DMS153 treated with DMSO at 0.1 percent for 48 hours (cell line): ENCODE results near the gene NOC3L.
A peak's percentile ranks its signal among the peaks of the same experiment; 100 is the strongest.
"Not testable (repeated sequence)": the region's sequence is repeated elsewhere in the genome, so short reads cannot be mapped to it uniquely, and the experiment has no call there.

Experiments used
- DNase-seq: peaks from one replicate; lab custom pipeline; 2025; ENCODE audit not compliant: unreplicated experiment; lab: John Stamatoyannopoulos, UW

NOC3L gene

DNA sequence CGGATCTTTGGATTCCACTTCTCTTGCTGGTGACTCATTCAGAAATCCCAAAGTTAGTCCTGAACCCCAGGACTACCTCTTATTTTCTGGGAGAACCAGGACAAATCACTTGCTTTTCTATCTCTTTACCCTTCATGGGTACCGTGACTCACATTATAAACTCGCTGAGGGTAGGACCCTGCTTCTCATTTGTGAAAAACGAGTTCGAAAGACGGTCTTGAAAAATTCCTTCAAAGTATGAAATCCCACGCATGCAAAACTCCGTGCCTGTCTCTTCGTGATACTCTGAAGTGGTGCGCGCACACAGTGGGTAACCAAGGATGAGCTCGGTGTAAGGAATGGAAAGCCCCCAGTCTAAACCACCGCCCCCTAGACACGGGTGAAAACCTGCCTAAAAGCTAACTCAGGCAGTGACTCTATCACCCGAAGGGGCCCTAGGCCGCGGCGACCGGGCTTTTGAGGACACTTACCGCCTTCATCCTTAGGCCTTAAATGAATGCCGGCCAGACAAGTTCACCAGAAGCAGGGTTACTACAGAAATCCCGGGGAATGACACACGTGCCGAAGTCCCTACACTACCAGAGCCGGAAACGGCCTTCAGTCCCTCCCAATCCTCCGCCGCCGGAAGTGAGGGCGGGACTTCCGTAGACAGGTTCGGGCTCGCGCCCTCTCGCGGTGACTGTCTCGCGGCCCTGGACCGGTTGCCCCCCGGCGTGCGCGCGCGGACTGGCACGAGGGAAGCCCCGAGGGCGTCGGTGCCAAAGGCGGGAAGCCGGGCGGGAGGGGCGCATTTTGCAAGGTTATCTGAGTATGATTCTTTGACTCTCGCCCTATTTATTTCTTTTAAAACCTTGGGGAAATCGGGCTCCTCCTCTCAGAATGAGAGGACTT is at the start of gene NOC3L:
Gene NOC3L, minus strand, starts transcription at position 580 of the 891 bp plus-strand sequence. Its CDS starts 101 bp downstream, at position 479.
- DNase-seq = peak; percentile 84

DNA sequence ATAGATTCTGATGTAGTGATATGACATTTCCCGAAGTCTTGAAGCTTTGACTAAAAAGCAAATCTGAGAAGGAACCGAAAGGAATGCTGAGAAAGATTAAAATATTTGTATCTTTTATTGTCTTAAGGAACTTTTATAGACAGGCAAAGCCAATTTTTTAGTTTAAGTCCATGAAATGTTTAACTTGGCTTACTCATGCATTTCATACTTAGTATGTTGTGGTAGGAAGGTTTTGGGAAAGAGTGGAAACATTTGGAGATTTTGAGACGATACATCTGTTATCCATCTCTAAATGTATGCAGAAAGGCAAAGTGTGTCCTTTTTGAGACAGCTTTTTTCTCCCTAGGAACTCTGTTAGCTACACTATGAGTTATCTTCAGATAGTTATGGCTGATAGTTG is 49.7 kb upstream of the NOC3L start:
- no peak for DNase-seq

GRCh38 chr10:94411304-94411703 is 48.6 kb upstream of the NOC3L start:
- no peak for DNase-seq

GRCh38 chr10:94409021-94409657 is 46.4 kb upstream of the NOC3L start:
- no peak for DNase-seq

DNA sequence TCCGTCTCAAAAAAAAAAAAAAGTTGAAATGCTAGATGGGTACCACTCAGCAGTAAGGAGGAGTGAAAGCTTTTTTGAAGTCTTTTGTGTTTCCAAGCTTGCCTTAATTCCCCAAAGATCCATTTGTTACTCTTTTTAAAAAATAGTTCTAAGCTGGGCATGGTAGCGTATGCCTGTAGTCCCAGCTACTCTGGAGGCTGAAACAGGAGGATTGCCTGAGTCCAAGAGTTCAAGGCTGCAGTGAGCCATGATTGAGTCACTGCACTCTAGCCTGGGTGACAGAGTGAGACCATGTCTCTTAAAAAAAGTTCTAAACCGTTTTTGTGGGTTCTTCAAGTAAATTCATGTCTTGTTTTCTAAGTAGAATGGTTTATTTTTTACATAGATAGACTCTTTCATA is 44.9 kb upstream of the NOC3L start:
- no peak for DNase-seq

- no peak for DNase-seq
Measured at GRCh38 chr10:94405406-94405805, 42.7 kb upstream of the NOC3L start.

GRCh38 chr10:94403380-94404213 is 40.9 kb upstream of the NOC3L start:
- DNase-seq = peak; percentile 36

DNA sequence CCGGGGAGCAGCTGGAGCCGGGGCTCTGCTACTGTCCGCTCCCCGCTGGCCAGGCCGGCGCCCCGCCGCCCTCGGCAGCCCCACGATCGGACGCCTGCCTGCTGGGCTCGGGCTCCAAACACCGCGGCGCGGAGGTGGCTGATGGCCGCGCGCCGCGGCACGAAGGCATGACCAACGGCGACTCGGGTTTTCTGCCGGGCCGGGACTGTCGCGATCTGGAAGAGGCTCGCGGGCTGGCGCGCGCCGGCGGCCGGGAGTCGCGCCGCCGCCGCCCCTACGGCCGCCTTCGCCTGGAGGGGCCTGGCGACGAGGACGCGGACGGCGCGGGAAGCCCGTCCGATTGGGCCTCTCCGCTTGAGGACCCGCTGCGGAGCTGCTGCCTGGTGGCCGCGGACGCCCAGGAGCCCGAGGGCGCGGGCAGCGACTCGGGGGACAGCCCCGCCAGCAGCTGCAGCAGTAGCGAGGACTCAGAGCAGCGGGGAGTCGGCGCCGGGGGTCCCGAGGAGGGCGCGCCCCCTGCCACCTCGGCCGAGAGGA is 40.2 kb upstream of the NOC3L start:
- DNase-seq = no peak

GRCh38 chr10:94402204-94402842 is 39.6 kb upstream of the NOC3L start, which contains the start of gene TBC1D12:
Gene TBC1D12 (plus strand): TSS chr10:94402541. CDS start chr10:94402614, 73 bp downstream.
- peak; percentile 94 for DNase-seq

GRCh38 chr10:94398762-94399161 is 36.0 kb upstream of the NOC3L start:
- DNase-seq = no peak

- DNase-seq = no peak
Measured at GRCh38 chr10:94397549-94398370, 35.0 kb upstream of the NOC3L start.

- not testable (repeated sequence) for DNase-seq
Measured at GRCh38 chr10:94392117-94392516, 29.4 kb upstream of the NOC3L start.

- not testable (repeated sequence) for DNase-seq
Measured at GRCh38 chr10:94385733-94386132, 23.0 kb upstream of the NOC3L start.

DNA sequence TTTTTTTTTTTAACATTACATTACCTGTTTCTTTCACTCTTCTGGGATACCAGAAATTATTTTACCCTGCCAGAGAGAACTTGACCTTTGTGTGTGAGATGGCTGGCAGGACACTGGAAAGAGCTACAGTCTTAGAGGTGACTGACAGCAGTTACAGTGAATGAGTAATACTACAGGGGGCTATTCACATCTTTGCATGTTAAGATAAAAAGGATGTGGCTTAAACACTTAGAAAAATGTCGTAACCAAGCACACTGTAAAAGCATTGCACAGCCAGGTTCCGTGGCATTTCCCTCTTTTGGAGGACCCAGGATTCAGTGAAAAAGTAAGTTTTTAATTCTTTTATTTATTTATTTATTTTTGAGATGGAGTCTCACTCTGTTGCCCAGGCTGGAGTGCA is 20.8 kb upstream of the NOC3L start:
- DNase-seq = no peak

DNA sequence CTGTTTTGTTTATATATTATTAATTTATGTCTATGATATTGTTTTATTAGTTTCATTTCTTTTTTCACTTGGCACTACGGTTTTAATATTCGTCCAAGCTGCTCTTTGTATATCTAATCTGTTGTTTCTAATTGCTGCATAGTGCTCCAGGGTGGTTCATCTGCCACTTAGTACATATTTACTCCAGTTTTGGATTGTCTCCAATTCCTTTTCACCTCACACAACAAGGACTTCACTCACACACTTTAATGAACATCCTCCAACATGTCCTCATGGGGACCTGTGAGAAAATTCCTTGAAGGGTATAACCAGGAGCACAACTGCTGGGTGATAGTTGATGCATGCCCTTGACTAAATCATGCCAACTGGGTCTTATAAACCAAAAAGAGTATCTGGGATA is 14.1 kb upstream of the NOC3L start:
- DNase-seq = no peak

- DNase-seq = no peak
Measured at GRCh38 chr10:94375374-94375773, 12.6 kb upstream of the NOC3L start.

DNA sequence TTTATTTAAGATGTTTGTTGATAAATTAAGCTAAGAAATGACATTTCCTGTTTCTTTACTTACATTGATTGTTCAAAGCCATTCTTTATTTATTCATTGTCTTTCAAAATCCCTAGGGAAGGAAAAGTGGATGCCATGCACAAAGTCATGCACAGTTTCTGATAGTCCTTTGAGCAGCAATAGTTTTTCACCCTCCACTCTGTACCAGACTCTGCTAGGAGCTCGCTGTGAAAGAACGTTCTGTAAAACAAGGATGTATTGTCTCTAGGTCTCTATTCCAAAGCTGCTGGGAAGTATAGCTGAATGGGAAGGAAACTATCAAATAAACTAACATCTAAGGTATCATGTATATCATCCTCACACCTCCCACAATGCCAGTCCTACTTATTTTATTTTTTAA is 7.8 kb upstream of the NOC3L start:
- DNase-seq = no peak

DNA sequence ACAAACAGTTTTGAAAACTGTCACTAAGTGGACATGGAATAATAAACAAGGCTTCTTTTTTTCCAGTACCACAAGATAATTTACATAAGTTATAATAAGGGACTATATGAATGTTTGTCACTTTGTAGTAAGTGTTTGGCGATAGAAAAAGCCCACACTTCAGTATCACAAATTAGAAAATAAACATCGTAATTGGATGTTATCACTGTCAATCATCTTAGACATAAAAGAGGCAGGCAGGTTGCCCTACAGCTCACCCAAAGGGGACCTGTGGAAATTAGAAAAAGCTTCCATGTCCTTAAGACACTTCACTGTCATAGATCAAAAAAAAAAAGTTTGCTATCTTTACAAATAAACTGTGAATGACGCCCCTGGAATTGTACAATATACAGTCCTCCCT is 3.6 kb upstream of the NOC3L start:
- DNase-seq = no peak

DNA sequence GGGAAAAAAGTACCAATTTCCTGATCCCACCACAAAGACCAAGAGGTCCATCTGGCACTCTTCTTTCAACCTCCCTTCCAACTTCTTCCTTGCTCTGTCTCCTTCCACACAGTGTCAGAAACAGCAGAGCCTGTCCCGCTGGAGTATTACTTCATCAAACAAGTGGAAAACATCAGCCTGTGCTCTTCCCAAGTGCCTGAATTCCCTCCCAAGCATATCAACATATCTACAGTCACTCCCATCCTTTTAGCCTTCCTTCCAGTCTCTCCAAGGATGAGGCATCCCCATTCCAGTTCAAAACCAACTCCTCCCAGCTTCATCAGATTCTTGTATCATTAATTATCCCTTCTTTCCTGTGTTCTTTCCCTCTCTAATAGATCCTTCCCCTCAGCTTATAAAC is 1.7 kb upstream of the NOC3L start:
- no peak for DNase-seq

DNA sequence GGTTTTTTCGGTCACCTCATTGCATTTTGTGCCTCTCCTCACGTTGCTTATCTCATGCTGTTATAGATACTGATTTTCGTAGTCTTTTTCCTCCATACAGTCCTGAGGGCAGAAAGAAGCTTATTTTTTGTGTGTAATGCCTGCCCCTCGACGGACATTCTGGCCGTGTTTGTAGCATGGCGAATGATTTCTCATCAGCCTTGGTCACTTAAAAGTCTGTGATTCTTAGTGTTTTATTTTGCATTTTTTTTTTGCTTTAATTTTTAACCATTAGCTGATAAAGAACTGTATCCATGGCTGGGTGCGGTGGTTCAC is 469 bp upstream of the NOC3L start:
- DNase-seq = peak; percentile 58
